Epidermal melanocyte (primary cell): ENCODE results near the gene PCDHB8.
"Not testable (repeated sequence)": the region's sequence is repeated elsewhere in the genome, so short reads cannot be mapped to it uniquely, and the experiment has no call there.

Experiments
- DNase-seq: peaks from one replicate; pipeline ENCODE4 v3.0.0; 2011; ENCODE audit warnings: low spot score; ENCODE audit not compliant: insufficient read length

The PCDHB8 gene

DNA sequence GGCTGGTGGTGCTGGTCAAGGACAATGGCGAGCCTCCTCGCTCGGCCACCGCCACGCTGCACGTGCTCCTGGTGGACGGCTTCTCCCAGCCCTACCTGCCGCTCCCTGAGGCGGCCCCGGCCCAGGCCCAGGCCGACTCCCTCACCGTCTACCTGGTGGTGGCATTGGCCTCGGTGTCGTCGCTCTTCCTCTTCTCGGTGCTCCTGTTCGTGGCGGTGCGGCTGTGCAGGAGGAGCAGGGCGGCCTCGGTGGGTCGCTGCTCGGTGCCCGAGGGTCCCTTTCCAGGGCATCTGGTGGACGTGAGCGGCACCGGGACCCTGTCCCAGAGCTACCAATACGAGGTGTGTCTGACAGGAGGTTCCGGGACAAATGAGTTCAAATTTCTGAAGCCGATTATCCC lies 47.8 kb downstream of the PCDHB8 start:
- not testable (repeated sequence) for DNase-seq
